Frontal cortex (tissue), 4 donors: ENCODE results near the gene GIT2. TPM values are rescaled to one million over a fixed set of nuclear protein-coding genes. Genes with fewer than 3 reads are reported as not detected.
"Not testable (repeated sequence)": the region's sequence is repeated elsewhere in the genome, so short reads cannot be mapped to it uniquely, and the experiment has no call there.

Experiments
- DNase-seq, 2 donors: peaks; one replicate each; pipeline ENCODE4 v3.0.0; 2012; ENCODE audit warnings: low spot score in 2 of 2
- FAIRE-seq: peaks from 2 replicates; lab custom pipeline; 2012; peaks lifted over from hg19 to GRCh38; lab: Jason Lieb, UNC
- total RNA-seq: library from RNA; depleted of rRNA; stranded (reverse); fragments of >200 nt; gene quantifications from one replicate; pipeline ENCODE4 v1.2.3, GENCODE V29; 2014
- donor health status: control.
- donor health status: control.
- donor health status: control.

Gene GIT2
- total RNA-seq, 1 donor from 2014 or later, result 20.4 TPM

DNA sequence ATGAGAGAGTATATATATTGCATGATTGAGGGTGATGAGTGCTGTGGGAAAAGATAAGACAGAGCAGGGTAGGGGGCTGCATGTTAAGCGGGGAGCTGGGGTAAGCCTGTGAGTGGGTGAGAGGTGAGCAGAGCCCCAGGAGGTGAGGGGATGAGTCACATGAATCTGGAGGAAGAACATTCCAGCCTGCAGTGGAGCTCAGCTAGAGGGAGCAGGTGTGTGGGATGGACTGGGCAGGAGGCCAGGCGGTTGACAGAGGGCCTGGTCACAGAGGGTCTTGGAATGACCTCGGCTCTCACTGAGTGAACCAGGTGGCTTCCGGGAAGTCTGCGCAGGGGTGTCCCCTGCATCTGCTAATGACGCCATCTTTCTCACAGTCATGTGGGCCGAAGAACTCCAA is 44.4 kb downstream of the GIT2 start:
- DNase-seq (peak in 1 of 2 donors; percentile 31), FAIRE-seq (no peak)

DNA sequence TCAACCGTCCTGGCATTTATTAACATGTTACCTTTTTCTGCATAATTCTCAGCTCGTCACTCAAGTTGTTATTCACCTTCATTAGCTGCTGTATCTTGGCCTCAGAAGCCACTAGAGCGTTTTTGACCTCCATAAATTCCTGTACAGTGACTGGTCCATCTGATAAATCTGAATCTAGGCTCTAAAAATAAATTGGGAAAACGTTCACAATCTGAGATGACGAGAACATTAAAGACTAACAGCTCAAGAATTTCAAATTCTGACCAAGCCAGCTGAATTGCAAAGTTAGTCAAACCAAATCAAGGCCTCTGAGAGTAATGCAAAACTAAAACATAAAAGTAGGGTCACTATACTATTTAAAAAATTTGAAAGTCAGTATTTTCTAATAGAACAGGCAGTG is 45.0 kb downstream of the GIT2 start:
- FAIRE-seq, result no peak
- no peak for DNase-seq

- no peak for DNase-seq
- FAIRE-seq, result no peak
Observed at GRCh38 chr12:109950625-109951024, 45.5 kb downstream of the GIT2 start.

DNA sequence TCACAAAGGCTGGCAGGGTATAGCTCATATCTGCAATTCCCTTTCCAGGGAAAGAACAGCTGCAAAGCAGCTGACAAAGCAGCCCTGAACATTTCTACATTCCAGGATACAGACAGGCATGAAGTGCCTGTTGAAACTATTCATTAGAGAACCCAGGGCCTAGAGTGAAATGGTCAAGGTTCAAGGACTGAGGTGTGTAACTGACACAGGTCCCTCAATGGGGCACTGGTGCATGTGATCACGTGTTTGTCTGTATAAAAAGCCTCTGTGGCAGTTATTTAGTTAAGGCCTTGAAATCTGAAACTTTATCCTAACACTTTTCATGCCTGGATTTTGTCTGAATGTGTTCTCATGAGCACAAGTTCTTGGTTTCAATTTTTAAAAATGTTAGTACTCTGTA is 47.1 kb downstream of the GIT2 start:
- FAIRE-seq (no peak), DNase-seq (no peak)

DNA sequence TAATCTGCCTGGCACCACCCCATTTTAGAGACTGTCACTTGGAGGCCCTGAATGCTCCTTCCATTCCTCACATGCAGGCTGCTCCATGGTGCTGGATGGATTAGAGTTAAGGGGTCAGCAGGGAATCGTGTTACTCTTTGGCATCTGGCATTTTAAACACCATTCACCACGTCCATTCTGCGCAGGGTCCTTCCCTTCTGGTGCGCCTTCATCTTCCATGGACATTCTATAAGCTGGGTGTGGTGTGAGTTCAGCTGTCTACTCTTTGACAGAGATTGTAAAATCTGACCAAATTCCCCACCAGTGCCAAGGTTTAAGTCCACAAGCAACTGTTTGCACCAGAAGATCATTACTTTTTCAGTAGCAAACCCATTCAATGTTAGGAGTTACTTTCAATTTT is 47.8 kb downstream of the GIT2 start:
- FAIRE-seq (no peak), DNase-seq (no peak)

GRCh38 chr12:109947521-109947920 is 48.6 kb downstream of the GIT2 start:
- FAIRE-seq (no peak), DNase-seq (no peak)

GRCh38 chr12:109946913-109947312 is 49.3 kb downstream of the GIT2 start:
- no peak for DNase-seq
- FAIRE-seq, result no peak

DNA sequence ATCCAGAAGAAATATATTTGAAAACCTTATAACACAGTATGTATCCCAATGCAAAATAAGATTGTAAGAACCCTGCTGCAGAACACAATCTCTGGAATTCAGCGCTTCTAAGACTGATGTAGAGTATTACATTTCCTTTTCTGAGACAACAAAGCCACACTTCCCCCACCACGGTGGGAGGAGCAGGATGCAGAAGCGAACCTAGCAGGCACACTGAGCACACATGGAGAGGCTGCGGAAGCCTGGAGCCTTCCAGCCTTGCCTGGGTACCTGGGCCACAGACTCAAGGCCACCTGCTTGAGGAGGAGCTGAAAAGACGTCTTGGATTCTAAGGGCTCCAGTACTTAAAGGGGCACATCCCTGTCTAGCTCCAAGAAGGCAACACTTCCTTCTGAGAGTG is 49.7 kb downstream of the GIT2 start:
- no peak for FAIRE-seq
- no peak for DNase-seq

DNA sequence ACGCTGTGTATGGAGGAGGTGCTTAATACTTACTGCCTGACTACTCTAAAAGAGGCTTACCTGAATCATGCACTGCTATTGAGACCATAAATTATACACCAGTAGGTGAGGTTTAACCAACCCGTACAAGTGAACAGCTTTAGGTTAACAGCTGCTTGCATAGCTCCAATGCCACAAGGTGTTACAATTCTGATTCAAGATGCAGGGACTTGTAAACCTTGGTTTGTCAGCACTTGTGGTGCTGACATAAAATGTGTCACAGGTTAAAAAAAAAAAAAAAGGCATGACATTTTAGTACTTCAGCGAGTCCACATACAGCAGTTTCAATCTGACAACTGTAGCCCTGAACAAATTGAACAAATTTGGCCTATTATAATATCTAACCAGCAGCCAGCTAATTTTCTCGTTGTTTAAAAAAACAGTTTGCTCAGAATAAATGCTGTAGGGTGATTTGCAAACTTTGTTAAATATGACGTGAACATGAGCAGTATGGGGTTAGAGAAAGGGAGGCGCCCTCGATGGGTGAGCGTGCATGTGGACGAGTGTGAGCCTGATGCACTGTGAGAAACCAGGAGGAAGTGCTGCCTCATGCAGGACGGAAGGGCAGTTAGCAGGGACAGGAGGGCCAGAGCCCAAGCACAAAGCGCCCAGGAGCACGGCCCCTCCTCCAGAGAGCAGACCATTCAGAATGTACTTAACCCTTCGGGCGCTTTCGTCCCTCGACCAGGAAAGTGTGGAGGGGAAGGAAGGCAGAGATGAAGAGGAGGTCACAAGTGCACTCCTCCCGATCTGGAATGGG is 51.4 kb downstream of the GIT2 start:
- no peak for FAIRE-seq

GRCh38 chr12:109943811-109944210 is 52.4 kb downstream of the GIT2 start:
- FAIRE-seq, result no peak
- no peak for DNase-seq

More for the DNA sequence above, 51.4 kb downstream of the GIT2 start:
- DNase-seq, result no peak

DNA sequence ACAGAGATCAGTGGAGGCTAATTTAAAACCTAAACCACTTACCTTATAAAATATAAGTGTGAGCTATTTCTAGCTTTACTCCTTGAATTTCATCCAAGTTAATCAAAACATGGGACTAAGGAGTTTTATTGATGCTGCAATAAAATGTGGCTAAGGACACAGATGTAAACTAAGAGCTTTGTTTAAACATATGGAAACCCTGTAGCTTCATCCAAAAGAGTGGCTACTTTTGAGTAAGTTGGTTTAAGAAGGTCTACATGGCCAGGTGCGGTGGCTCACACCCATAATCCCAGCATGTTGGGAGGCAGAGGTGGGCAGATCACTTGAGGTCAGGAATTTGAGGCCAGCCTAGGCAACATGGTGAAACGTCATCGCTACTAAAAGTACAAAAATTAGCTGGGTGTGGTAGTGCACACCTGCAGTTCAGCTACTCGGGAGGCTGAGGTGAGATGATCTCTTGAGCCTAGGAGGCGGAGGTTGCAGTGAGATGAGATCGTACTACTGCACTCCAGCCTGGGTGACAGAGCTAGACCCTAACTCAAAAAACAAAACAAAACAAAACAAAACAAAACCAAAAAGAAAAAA is 55.7 kb downstream of the GIT2 start:
- no peak for FAIRE-seq
- DNase-seq, result no peak

GRCh38 chr12:109939504-109939903 is 56.7 kb downstream of the GIT2 start:
- no peak for DNase-seq
- FAIRE-seq, result no peak

DNA sequence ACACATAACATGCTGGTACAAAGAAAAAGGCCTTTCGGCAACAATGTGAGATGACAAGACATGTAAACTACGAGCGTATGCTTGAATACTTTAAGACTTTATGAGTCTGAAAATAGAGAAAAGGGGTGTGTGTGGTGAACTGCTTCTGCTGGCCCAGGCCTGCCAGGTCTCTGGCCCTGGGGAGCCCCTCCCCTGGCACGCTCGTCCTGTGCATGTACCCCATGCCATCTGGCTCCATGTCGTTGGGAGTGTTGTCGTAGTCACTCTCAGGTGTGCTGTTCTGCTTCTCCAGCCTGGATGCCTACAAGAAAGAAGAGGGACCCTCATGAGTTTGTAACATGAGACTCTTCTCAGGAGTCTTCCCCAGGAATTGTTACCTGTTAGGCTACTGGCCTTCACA is 57.2 kb downstream of the GIT2 start:
- DNase-seq, result no peak
- FAIRE-seq, result no peak

GRCh38 chr12:109937371-109937770 is 58.8 kb downstream of the GIT2 start:
- DNase-seq (no peak), FAIRE-seq (no peak)

GRCh38 chr12:109934026-109934425 is 62.1 kb downstream of the GIT2 start:
- no peak for FAIRE-seq
- DNase-seq, result no peak

DNA sequence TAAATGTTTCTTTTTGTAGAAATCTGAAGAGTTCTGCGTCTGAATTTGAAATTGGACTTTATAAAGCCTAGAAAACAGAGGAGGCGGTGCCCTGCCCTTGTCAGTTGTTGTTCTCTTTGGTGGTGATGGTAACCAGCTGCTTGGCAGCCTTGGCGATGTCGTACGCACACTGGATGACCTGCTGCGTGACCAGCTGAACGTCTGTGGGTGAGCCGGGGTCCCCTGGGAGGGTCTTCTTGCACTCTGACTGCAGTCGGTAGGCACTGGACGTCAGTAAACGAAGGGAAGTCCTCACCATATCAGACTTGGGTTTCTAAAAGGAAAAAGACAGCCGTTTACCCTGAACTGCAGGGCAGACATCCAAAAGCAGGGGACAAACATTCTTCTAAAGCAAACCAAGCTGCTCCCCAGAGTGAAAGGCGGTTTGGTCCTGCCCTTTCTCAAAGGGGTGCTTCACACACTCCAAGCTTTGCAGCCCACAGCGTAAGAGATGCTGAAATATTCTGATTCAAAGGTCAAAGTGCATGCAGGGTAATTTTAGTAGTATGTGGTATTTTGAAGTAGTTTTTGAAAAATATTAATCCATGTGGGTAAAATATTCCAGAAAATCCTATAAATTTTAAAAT is 63.2 kb downstream of the GIT2 start:
- FAIRE-seq, result no peak
- no peak for DNase-seq

DNA sequence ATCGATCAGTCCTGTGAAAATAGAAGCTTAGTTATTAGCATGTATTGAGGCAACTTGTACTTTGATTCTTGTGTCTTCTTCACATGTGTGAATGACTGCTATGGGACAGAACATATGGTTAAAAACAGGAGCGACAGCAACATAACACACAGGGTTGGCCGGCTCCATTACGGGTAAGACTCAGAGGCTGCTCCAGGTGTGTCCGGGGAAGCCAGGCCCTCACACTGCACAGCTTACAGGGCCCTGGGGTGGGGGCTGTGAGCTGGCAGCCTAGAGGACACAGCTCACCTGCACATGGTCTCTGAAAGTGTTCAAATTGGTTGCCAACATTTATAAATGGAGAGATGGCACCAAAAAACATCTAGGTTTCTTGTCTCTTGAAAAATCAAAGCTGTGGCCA is 65.0 kb downstream of the GIT2 start:
- no peak for DNase-seq
- no peak for FAIRE-seq

- no peak for DNase-seq
- FAIRE-seq, result no peak
Observed at GRCh38 chr12:109930028-109930800, 66.0 kb downstream of the GIT2 start.

DNA sequence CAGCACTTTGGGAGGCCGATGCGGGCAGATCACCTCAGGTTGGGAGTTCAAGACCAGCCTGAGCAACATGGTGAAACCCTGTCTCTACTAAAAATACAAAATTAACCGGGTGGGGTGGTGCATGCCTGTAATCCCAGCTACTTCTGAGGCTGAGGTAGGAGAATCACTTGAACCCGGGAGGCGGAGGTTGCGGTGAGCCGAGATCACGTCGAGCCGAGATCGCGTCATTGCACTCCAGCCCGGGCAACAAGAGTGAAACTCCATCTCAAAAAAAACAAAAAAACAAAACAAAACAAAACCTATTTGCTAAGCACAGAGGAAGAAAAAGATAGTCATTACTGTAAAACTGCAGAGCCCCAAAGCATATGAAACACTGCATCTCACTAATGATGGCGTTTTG is 66.8 kb downstream of the GIT2 start:
- not testable (repeated sequence) for FAIRE-seq, DNase-seq

DNA sequence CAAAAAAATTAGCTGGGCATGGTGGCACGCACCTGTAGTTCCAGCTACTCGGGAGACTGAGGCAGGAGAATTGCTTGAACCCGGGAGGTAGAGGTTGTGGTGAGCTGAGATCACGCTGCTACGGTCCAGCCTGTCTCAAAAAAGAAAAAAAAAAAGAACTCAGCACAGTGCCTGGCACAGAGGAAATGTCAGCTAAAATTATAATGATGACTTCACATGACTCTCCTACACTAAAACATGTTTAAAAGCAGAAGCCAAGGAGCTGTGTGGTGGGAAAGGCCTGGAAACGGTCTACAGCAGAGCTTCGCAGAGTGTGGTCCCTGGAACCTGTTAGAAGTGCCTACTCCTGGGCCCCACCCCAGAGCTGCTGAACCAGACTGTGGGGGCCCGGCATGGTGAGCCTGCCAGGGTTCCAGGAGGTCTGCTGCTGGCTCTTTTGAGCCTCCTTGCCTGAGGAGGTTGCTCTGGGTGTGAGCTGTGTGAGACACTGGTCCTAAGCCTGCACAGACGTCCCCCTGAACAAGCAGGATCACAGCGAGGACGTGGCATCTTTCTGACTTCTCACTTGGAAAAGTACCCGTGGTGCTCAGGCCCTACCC is 68.0 kb downstream of the GIT2 start:
- FAIRE-seq, result no peak

More for the DNA sequence above, 68.0 kb downstream of the GIT2 start:
- no peak for DNase-seq
